Keratinocyte (primary cell): ENCODE data around the gene APOA4.

Source experiments
- CTCF ChIP-seq, 3 experiments: IDR thresholded peaks in 1 of 3; conservative IDR thresholded peaks in 1 of 3; optimal IDR thresholded peaks in 1 of 3; 2 replicates in 2 of 3; 3 replicates in 1 of 3; pipeline versions ENCODE3 to v1.5.1; 2011; ENCODE audit warnings: low read length in 3 of 3, mild to moderate bottlenecking in 3 of 3, moderate library complexity in 2 of 3, control low read depth in 1 of 3, inconsistent platforms in 1 of 3; ENCODE audit not compliant: insufficient read depth in 2 of 3; ENCODE audit errors: extremely low read depth in 1 of 3
- EZH2 ChIP-seq: IDR thresholded peaks from one replicate; pipeline ENCODE4 v1.6.1; 2012; ENCODE audit warnings: inconsistent platforms, mild to moderate bottlenecking, low read length, moderate library complexity

- TF ChIP-seq CTCF (optimal IDR thresholded peaks at IDR 0.05 in 1 of 3, IDR thresholded peaks at IDR 0.05 in 1 of 3, conservative IDR thresholded peaks at IDR 0.05 in 1 of 3; ENCODE audit: extremely low read depth in 1 of 3, insufficient read depth in 2 of 3, low read length in 3 of 3) (no peak), EZH2 (no peak)
Observed at GRCh38 chr11:116842909-116843308, 19.8 kb upstream of the APOA4 start.
